Kidney epithelial cell (primary cell): Measurements from ENCODE around the gene AGBL1. TPM values are rescaled to one million over a fixed set of nuclear protein-coding genes. Genes with fewer than 3 reads are reported as not detected.

Experiments used
- DNase-seq: peaks from one replicate; pipeline ENCODE4 v3.0.0-alpha.2; 2010; ENCODE audit warnings: low read depth
- H3K27me3 ChIP-seq: 2 replicates; pipeline ENCODE4 v1.6.0; 2011; ENCODE audit warnings: low read length; ENCODE audit not compliant: control insufficient read depth, insufficient read depth
- H3K36me3 ChIP-seq: 2 replicates; pipeline ENCODE4 v1.5.1; 2011; ENCODE audit warnings: low read length; ENCODE audit not compliant: control insufficient read depth, insufficient read depth
- H3K4me3 ChIP-seq: 2 replicates; pipeline ENCODE4 v1.5.1; 2011; ENCODE audit warnings: low read depth, mild to moderate bottlenecking, control low read depth, low read length
- CTCF ChIP-seq: IDR thresholded peaks from 2 replicates; pipeline ENCODE4 v1.5.1; 2011; ENCODE audit warnings: mild to moderate bottlenecking, moderate library complexity, low read length, control low read depth, inconsistent platforms; ENCODE audit not compliant: insufficient read depth, poor library complexity, severe bottlenecking
- total RNA-seq: library from RNA; depleted of rRNA; stranded (reverse); fragments of >200 nt; gene quantifications from 2 replicates; pipeline ENCODE4 v1.2.3, GENCODE V29; 2015

AGBL1 gene
- total RNA-seq, 1 donor from 2014 or later, result not detected

- no peak for TF ChIP-seq CTCF
- DNase-seq, result no peak
- no peak overlapping the region for H3K4me3 ChIP-seq
These were observed 57.2 kb downstream of the AGBL1 start for GRCh38 chr15:86136861-86137260.

DNA sequence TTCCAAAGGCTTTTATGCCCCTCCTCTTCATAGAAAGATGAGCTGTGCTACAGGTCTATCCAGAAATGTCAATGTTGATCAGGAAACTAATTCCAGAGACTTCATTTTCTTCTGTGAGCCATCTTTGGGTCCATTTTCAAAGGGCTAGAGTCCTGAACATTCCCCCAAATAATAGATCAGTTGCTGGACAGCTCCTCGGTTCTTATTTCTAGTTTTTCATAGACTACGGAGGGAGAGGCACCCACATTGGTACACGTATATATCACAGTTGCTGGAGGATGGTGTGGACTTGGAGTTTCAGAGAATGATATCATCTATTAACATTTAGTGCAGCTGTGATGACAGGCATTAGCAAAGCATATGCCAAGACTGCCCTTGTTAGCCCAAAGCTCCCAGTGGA is 59.1 kb downstream of the AGBL1 start:
- H3K36me3 ChIP-seq, result no peaks in the 10 kb centered on the region
- H3K4me3 ChIP-seq, result no peak overlapping the region
- DNase-seq, result no peak
- no peaks in the 10 kb centered on the region for H3K27me3 ChIP-seq
- no peak for TF ChIP-seq CTCF

More at GRCh38 chr15:86136861-86137260, 57.2 kb downstream of the AGBL1 start:
- H3K27me3 ChIP-seq, result no peaks in the 10 kb centered on the region
- no peaks in the 10 kb centered on the region for H3K36me3 ChIP-seq

DNA sequence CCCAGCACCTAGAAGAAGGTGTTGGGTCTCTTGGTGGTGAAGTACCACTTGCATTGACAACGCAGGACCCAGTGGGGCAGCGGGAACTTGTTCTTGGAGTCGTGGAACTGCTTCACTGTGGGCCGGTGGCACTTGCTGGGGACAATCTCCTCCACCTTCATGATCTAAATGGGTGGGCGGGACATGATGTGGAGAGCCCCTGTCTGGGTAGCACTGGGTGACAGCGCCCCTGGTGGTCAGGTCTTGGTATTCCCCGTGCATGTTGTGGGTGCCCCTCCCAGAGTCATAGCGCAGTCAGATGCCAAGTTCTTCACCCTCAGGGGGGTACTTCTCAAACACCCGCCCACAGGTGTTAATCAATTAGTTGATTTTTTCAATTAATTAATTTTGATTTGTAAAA is 60.2 kb downstream of the AGBL1 start:
- no peak for TF ChIP-seq CTCF
- no peak for DNase-seq
- Histone ChIP-seq H3K4me3 (no peak overlapping the region), H3K36me3 (no peaks in the 10 kb centered on the region), H3K27me3 (no peaks in the 10 kb centered on the region)

DNA sequence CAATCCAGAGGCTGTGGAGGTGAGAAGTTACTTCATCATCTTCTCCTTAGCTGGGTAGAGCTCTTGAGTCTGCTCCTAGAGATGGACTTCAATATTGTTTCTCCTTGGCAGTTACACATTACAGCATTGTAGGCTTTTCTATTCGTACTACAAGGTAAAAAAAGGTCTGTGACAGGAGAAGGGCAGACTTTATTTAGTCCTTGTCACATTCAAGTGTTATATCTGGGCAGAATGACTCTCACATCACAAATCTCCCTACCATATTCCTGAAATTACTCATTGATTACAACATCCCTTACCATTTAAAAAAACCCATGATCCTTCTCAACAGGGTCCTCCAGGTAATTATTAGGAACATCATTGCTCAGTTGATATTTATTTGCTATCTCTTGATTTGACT is 75.0 kb downstream of the AGBL1 start:
- H3K4me3 ChIP-seq, result no peak overlapping the region
- no peak for DNase-seq
- TF ChIP-seq CTCF, result no peak
- H3K27me3 ChIP-seq, result no peaks in the 10 kb centered on the region
- no peaks in the 10 kb centered on the region for H3K36me3 ChIP-seq

GRCh38 chr15:86155551-86155950 is 75.9 kb downstream of the AGBL1 start:
- no peaks in the 10 kb centered on the region for H3K27me3 ChIP-seq
- TF ChIP-seq CTCF, result no peak
- no peak overlapping the region for H3K4me3 ChIP-seq
- no peaks in the 10 kb centered on the region for H3K36me3 ChIP-seq
- no peak for DNase-seq

GRCh38 chr15:86157606-86158293 is 78.1 kb downstream of the AGBL1 start:
- no peaks in the 10 kb centered on the region for H3K27me3 ChIP-seq
- no peak for TF ChIP-seq CTCF
- no peaks in the 10 kb centered on the region for H3K36me3 ChIP-seq
- DNase-seq, result no peak
- H3K4me3 ChIP-seq, result no peak overlapping the region
